OCI-LY3 (cell line): Measurements from ENCODE around the gene PTPN11.

Experiments
- H2AFZ ChIP-seq: fragments of 200-600, 300-600 bp; shearing (Covaris generic); 2 replicates; pipeline ENCODE4 v1.6.0; 2014; ENCODE audit warnings: antibody characterized with exemption, low read depth, low read length
- H3K27ac ChIP-seq: fragments of 200-600, 300-600 bp; sonication (generic); 2 replicates; pipeline ENCODE4 v1.5.1; 2014; ENCODE audit warnings: mild to moderate bottlenecking, low read length, moderate library complexity, mixed read lengths
- H3K27me3 ChIP-seq: fragments of 200-600, 300-600 bp; sonication (generic); 2 replicates; pipeline ENCODE4 v1.6.1; 2014; ENCODE audit warnings: low read depth, low read length, mixed read lengths
- H3K36me3 ChIP-seq: fragments of 200-600, 300-600 bp; sonication (generic); replicated peaks from 2 replicates; pipeline ENCODE3; 2014; ENCODE audit warnings: low read depth, low read length, mixed read lengths
- H3K4me1 ChIP-seq: fragments of 300-600, 200-600 bp; sonication (generic); 2 replicates; pipeline ENCODE4 v1.6.1; 2014; ENCODE audit warnings: low read length, mixed read lengths
- H3K4me2 ChIP-seq: fragments of 200-600, 300-600 bp; sonication (generic); 2 replicates; pipeline ENCODE4 v1.6.1; 2014; ENCODE audit warnings: low read length, mixed read lengths
- H3K4me3 ChIP-seq: fragments of 300-600, 200-600 bp; sonication (generic); 2 replicates; pipeline ENCODE4 v1.5.1; 2014; ENCODE audit warnings: antibody characterized with exemption, mild to moderate bottlenecking, low read length, moderate library complexity
- H3K79me2 ChIP-seq: fragments of 300-600, 200-600 bp; shearing (Covaris generic); 2 replicates; pipeline ENCODE4 v1.6.1; 2014; ENCODE audit warnings: mild to moderate bottlenecking, low read length, mixed read lengths
- H3K9ac ChIP-seq: fragments of 300-600, 200-600 bp; shearing (Covaris generic); 2 replicates; pipeline ENCODE4 v1.6.0; 2014; ENCODE audit warnings: mild to moderate bottlenecking, low read length, moderate library complexity
- H3K9me3 ChIP-seq: fragments of 200-600, 300-600 bp; shearing (Covaris generic); 2 replicates; pipeline ENCODE4 v1.6.1; 2014; ENCODE audit warnings: low read length, mixed read lengths; ENCODE audit not compliant: insufficient read depth
- H4K20me1 ChIP-seq: fragments of 200-600, 300-600 bp; sonication (generic); 2 replicates; pipeline ENCODE4 v1.6.1; 2016; ENCODE audit warnings: low read length, mixed read lengths; ENCODE audit not compliant: insufficient read depth
- EZH2phosphoT487 ChIP-seq: fragments of 200-600 bp; shearing (Covaris generic); IDR thresholded peaks from 2 replicates; pipeline ENCODE4 v1.6.1; 2018; ENCODE audit warnings: antibody characterized with exemption, mixed run types, low read depth
- TF ChIP-seq, protein P1 (sequence below): fragments of 200-600, 300-600 bp; sonication (generic); IDR thresholded peaks from 2 replicates; pipeline ENCODE4 v1.5.1; 2014; ENCODE audit warnings: antibody characterized with exemption, low read length, low read depth

Gene PTPN11

DNA sequence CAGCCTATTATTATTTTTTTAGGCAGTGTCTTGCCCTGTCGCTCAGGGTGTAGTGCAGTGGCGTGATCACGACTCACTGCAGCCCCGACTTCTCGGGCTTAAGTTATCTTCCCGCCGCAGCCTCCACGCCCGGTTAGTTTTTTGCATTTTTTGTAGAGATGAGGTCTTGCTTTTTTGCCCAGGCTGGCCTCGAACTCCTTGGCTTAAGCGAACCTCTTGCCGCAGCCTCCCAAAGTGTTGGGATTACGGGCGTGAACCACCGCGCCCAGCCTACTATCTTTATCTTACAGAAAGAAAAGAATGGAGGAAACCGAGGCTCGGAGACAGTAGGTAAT, 507 bp upstream of the PTPN11 start:
- Histone ChIP-seq H3K4me2 (peak overlapping the region; percentile 67), H3K4me1 (peaks cover 7% of the 10 kb centered on the region; the same call in 1 of the 2 replicates), H2AFZ (peak overlapping the region; percentile 64; the same call in 1 of the 2 replicates), H3K79me2 (peaks cover 55% of the 10 kb centered on the region), H3K27me3 (no peaks in the 10 kb centered on the region), H3K9ac (peak overlapping the region; percentile 91), H3K9me3 (no peaks in the 10 kb centered on the region), H3K27ac (peak overlapping the region; percentile 60), H4K20me1 (peaks cover 27% of the 10 kb centered on the region), H3K36me3 (peaks cover 3% of the 10 kb centered on the region), H3K4me3 (peak overlapping the region; percentile 95)
- TF ChIP-seq EZH2phosphoT487 = no peak
- TF ChIP-seq, protein P1, sequence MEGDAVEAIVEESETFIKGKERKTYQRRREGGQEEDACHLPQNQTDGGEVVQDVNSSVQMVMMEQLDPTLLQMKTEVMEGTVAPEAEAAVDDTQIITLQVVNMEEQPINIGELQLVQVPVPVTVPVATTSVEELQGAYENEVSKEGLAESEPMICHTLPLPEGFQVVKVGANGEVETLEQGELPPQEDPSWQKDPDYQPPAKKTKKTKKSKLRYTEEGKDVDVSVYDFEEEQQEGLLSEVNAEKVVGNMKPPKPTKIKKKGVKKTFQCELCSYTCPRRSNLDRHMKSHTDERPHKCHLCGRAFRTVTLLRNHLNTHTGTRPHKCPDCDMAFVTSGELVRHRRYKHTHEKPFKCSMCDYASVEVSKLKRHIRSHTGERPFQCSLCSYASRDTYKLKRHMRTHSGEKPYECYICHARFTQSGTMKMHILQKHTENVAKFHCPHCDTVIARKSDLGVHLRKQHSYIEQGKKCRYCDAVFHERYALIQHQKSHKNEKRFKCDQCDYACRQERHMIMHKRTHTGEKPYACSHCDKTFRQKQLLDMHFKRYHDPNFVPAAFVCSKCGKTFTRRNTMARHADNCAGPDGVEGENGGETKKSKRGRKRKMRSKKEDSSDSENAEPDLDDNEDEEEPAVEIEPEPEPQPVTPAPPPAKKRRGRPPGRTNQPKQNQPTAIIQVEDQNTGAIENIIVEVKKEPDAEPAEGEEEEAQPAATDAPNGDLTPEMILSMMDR = no peak

DNA sequence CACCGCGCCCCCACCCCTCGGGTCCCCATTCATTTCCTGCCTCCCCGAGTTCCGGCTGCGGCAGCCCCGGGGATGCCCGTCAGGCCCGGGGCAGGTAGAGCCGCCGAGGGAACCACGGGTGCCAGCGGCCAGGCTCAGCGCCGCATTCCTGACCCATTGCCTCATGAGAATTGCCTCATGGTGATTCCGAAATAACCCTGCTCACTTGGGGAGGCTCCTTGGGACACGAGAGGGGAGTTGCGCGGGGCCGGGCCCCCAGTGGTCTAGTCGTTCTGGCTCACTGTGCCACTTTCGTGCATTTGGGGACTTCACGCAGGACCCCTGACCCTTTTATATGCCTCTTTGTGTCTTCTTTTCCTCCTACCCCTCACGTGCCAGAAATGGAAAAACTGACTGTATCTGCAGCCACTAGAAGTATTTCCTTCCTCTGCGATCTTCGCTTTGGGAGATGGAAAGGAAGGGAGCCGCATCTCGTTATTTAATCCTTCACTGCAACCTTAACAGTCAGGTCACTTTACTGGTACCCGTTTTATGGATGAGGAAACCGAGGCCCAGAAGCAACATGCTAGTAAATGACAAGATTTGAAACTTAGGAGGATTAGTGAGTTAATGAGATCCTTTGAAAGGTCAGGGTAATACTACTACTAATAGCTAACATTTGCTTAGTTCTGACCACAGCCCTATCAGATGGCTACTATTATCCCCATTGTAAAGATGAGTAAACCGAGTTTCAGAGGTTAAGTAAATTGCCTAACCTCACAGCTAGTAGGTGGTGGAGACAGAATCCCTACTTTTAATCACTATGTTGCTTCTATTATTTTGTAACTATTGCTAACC, 768 bp downstream of the PTPN11 start:
- H3K79me2 ChIP-seq = peaks cover 68% of the 10 kb centered on the region
- H3K27ac ChIP-seq = peak overlapping the region; percentile 60

DNA sequence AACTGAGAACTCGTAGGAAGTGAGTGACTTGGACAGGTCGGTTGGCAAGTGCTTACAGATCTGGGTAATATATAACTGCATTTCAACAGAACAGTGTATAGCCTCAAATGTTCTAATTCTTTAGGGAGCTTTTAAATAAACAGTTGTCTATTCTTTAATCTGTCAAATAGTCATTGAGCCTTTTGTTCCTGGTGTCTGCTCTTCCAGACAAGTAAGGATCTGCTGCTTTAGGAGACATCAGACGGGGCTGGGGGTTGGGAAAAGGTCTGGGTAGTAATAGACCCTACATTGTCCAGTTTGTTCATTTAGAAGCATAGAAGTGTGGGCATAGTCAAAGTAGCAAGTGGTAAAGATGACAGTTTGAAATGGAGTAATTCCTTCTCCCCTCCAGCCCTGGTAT, 2.0 kb downstream of the PTPN11 start:
- Histone ChIP-seq H3K9ac (no peak overlapping the region), H3K27ac (no peak overlapping the region), H3K4me3 (no peak overlapping the region), H3K27me3 (no peaks in the 10 kb centered on the region), H3K4me1 (peaks cover 7% of the 10 kb centered on the region; the same call in 1 of the 2 replicates), H4K20me1 (peaks cover 40% of the 10 kb centered on the region), H3K4me2 (no peak overlapping the region), H3K79me2 (peaks cover 80% of the 10 kb centered on the region), H3K9me3 (no peaks in the 10 kb centered on the region), H2AFZ (no peak overlapping the region), H3K36me3 (peaks cover 6% of the 10 kb centered on the region)
- TF ChIP-seq, protein P1 = no peak
- no peak for TF ChIP-seq EZH2phosphoT487

More for the DNA sequence above, 768 bp downstream of the PTPN11 start:
- Histone ChIP-seq H3K4me3 (peak overlapping the region; percentile 95), H3K4me1 (peaks cover 7% of the 10 kb centered on the region; the same call in 1 of the 2 replicates), H2AFZ (0 out of 2 replicates have a peak overlapping the region, but pooled peaks have one; percentile 28), H3K4me2 (peak overlapping the region; percentile 74), H3K9ac (peak overlapping the region; percentile 91), H3K9me3 (no peaks in the 10 kb centered on the region), H3K36me3 (peaks cover 3% of the 10 kb centered on the region), H4K20me1 (peaks cover 37% of the 10 kb centered on the region), H3K27me3 (no peaks in the 10 kb centered on the region)
- TF ChIP-seq, protein P1 = no peak; the same call in 1 of the 2 replicates
- TF ChIP-seq EZH2phosphoT487 = no peak

DNA sequence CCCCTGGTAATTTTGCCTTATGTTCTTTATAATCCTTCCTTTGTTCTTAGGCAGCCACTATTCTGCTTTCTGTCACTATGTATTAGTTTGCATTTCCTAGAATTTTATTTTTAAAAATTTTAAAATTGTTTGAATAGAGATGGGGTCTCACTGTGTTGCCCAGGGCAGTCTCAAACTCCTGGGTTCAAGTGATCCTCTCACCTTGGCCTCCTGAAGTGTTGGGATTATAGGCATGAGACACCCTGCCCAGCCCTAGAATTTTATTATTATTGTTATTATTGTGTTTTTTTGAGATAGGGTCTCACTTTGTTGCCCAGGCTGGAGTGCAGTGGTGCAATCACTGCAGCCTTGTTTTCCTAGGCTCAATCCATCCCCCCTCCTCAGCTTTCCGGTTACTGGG, 2.6 kb downstream of the PTPN11 start:
- H2AFZ ChIP-seq = no peak overlapping the region
- H3K27me3 ChIP-seq = no peaks in the 10 kb centered on the region
- H3K4me3 ChIP-seq = no peak overlapping the region
- no peak overlapping the region for H3K9ac ChIP-seq
- no peaks in the 10 kb centered on the region for H3K9me3 ChIP-seq
- H3K36me3 ChIP-seq = peaks cover 11% of the 10 kb centered on the region
- peaks cover 87% of the 10 kb centered on the region for H3K79me2 ChIP-seq
- H4K20me1 ChIP-seq = peaks cover 40% of the 10 kb centered on the region
- no peak overlapping the region for H3K27ac ChIP-seq
- H3K4me1 ChIP-seq = peaks cover 7% of the 10 kb centered on the region; the same call in 1 of the 2 replicates
- TF ChIP-seq EZH2phosphoT487 = no peak
- TF ChIP-seq, protein P1 = no peak
- H3K4me2 ChIP-seq = no peak overlapping the region
